Peyer's patch (tissue), 4 donors: ENCODE results near the gene CORO1C. TPM values are rescaled to one million over a fixed set of nuclear protein-coding genes. Genes with fewer than 3 reads are reported as not detected.
A peak's percentile ranks its signal among the peaks of the same experiment; 100 is the strongest.

ENCODE experiments used
- DNase-seq, 3 donors: peaks; one replicate each; pipeline ENCODE4 v3.0.0-alpha.2; 2017 to 2019
- H3K27ac ChIP-seq, 4 donors: fragments of 200-600 bp; sonication (generic); one replicate each; pipeline ENCODE4 v1.5.1; 2016 to 2019
- H3K27me3 ChIP-seq, 2 donors: fragments of 200-600 bp; sonication (generic); one replicate each; pipeline ENCODE4 v1.5.1; 2019
- H3K36me3 ChIP-seq, 3 donors: fragments of 200-600 bp; sonication (generic); one replicate each; pipeline ENCODE4 v1.5.1; 2016 to 2019
- H3K4me1 ChIP-seq, 4 donors: fragments of 200-600 bp; sonication (generic); one replicate each; pipeline ENCODE4 v1.5.1; 2016 to 2019
- H3K4me3 ChIP-seq, 4 donors: fragments of 200-600 bp; sonication (generic); 1 replicate in 3 of 4; 2 replicates in 1 of 4; pipeline ENCODE4 v1.5.1; 2016 to 2019; ENCODE audit warnings: mild to moderate bottlenecking in 1 of 4
- H3K9me3 ChIP-seq, 4 donors: fragments of 200-600 bp; sonication (generic); one replicate each; pipeline ENCODE4 v1.5.1; 2016 to 2019; ENCODE audit warnings: mild to moderate bottlenecking in 1 of 4
- CTCF ChIP-seq, 6 experiments: fragments of 450-650 bp in 4 of 6; fragments of 200-600 bp in 2 of 6; sonication (generic) in 1 of 6; IDR thresholded peaks; one replicate each; pipeline ENCODE4 v1.5.1; 2017 to 2019; ENCODE audit warnings: antibody characterized with exemption in 6 of 6, mild to moderate bottlenecking in 3 of 6, moderate library complexity in 1 of 6
- POLR2A ChIP-seq, 2 donors: fragments of 450-650 bp; IDR thresholded peaks; one replicate each; pipeline ENCODE4 v1.5.1; 2017; ENCODE audit warnings: antibody characterized with exemption in 2 of 2, mild to moderate bottlenecking in 2 of 2, moderate library complexity in 2 of 2
- small RNA-seq, 2 donors: library from RNA; depleted of rRNA; stranded (forward); fragments of <200 nt; gene quantifications; one replicate each; pipeline ENCODE3, GENCODE V24; 2016
- total RNA-seq, 4 donors: library from RNA; depleted of rRNA; stranded (reverse); fragments of >200 nt; gene quantifications; one replicate each; pipeline ENCODE4 v1.1.0, GENCODE V29; 2016

CORO1C gene
- total RNA-seq, 4 donors from 2014 or later, result 76.3 to 144 (median 87.4) TPM

- Histone ChIP-seq H3K4me3 (peak within 1 kb of the TSS; percentile 7 to 40 (median 14)), H3K36me3 (no peaks in the 10 kb centered on the region), H3K9me3 (no peaks in the 10 kb centered on the region), H3K27me3 (no peaks in the 10 kb centered on the region), H3K4me1 (no peaks in the 10 kb centered on the region), H3K27ac (peak within 1 kb of the TSS in 3 of 4 donors; percentile 50 to 58 (median 51))
- TF ChIP-seq CTCF (IDR thresholded peaks at IDR 0.05) (no peak), POLR2A (IDR thresholded peaks at IDR 0.05) (no peak)
- DNase-seq, result no peak
Measured at GRCh38 chr12:108597559-108598471, 133.5 kb downstream of the CORO1C start, which contains the start of gene TMEM119. Gene TMEM119, minus strand, starts transcription at chr12:108598084. Its CDS starts 5,701 bp downstream, at chr12:108592383.

- H3K9me3 ChIP-seq, result no peaks in the 10 kb centered on the region
- peak overlapping the region in 3 of 4 donors; percentile 50 to 58 (median 51) for H3K27ac ChIP-seq
- DNase-seq, result no peak
- no peaks in the 10 kb centered on the region for H3K4me1 ChIP-seq
- TF ChIP-seq POLR2A (IDR thresholded peaks at IDR 0.05), result no peak
- TF ChIP-seq CTCF (IDR thresholded peaks at IDR 0.05), result no peak
- peak overlapping the region; percentile 7 to 40 (median 14) for H3K4me3 ChIP-seq
- no peaks in the 10 kb centered on the region for H3K27me3 ChIP-seq
- H3K36me3 ChIP-seq, result no peaks in the 10 kb centered on the region
Measured at GRCh38 chr12:108596854-108597558, 134.3 kb downstream of the CORO1C start.

GRCh38 chr12:108595711-108596647, 135.3 kb downstream of the CORO1C start:
- H3K27ac ChIP-seq, result peak overlapping the region in 2 of 4 donors; percentile 38 to 52
- peak overlapping the region in 1 of 4 donors; percentile 40 for H3K4me3 ChIP-seq
- no peaks in the 10 kb centered on the region for H3K36me3 ChIP-seq
- H3K9me3 ChIP-seq, result no peaks in the 10 kb centered on the region
- H3K4me1 ChIP-seq, result no peaks in the 10 kb centered on the region
- TF ChIP-seq POLR2A (IDR thresholded peaks at IDR 0.05) (no peak), CTCF (IDR thresholded peaks at IDR 0.05) (no peak)
- H3K27me3 ChIP-seq, result no peaks in the 10 kb centered on the region
- no peak for DNase-seq

Small RNA genes within 50 kb of the gene (small RNA-seq; reads per million reads assigned to genes)
- gene AC087893.2 (0 reads per million in 2 donors), gene RF00019 (0 reads per million in 2 donors), gene RF00561 (0 reads per million in 2 donors), gene RNU7-169P (0 reads per million in 2 donors)

Other genes with a start within 250 kb of the CORO1C start
- gene FICD, start 216.2 kb downstream of the CORO1C start, total RNA-seq, result 10 to 100 TPM in 2 of 4 donors, 1 to 10 TPM in 2; 4.1 to 11.6 (median 8.6) TPM
- 100 to 1,000 TPM in 1 of 4 donors, 10 to 100 TPM in 3; 67.8 to 205 (median 77.7) TPM for gene SART3, start 170.3 kb downstream of the CORO1C start, total RNA-seq
- gene ISCU, start 168.9 kb downstream of the CORO1C start, total RNA-seq, result 100 to 1,000 TPM; 121 to 146 (median 138) TPM
- gene TMEM119, start 133.4 kb downstream of the CORO1C start, total RNA-seq, result 10 to 100 TPM in 1 of 4 donors, 1 to 10 TPM in 3; 1.8 to 17.3 (median 3.4) TPM
- gene SELPLG, start 97.6 kb downstream of the CORO1C start, total RNA-seq, result 1 to 10 TPM; 2.4 to 9.4 (median 5.9) TPM
- 10 to 100 TPM; 11.6 to 35.5 (median 23.3) TPM for gene SSH1, start 126.1 kb upstream of the CORO1C start, total RNA-seq
- gene DAO, start 148.6 kb upstream of the CORO1C start, total RNA-seq, result 1 to 10 TPM in 1 of 4 donors, not detected in 3; 1.2 TPM